KG1 (cell line): Measurements from ENCODE around the gene MCM10.
"Not testable (repeated sequence)": the region's sequence is repeated elsewhere in the genome, so short reads cannot be mapped to it uniquely, and the experiment has no call there.

Source experiments
- DNase-seq: peaks from one replicate; lab custom pipeline; 2025; lab: John Stamatoyannopoulos, UW

The MCM10 gene

DNA sequence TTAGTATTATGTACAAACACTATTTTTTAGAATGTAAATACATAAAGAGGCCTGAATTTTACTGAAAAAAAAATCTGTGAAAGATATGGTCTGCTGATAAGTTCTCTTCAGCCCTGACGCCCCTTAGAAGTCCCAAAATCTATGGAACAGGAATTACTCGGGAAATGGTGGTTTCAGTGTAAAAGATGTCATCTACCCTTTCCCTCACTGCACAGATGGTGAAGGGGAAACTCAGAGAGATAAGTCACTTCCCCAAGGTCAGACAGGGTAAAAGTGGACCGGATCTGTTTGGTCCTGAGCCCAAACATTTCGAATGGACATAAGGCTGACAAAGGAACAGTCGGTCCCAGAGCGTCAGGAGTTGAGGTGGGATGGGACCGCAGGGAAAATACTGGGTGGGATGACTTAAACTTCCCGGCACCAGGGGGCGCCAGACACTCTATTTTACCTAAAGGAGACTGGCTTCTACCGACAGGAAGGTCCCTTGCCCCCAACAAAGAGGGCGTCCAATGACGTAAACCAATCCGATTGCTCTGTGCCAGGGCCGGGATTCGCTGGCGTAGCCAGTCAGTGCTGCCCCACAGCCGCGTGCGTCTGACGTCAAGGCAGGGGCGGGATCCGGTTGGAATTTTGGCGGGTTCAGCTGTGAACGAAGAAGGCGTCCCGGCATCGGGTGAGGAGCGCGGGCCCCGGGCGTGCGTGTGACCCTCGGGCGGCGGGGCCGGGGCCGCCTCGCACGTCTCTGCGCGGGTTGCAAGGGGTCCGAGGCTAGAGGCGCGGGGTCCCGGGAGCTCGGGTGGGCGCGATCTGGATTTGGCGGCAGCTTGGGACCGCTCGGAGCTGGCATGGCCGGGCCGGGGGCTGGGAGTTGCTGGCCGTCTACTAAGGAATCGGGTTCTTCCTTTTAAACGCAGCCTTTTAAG, at the start of gene MCM10:
Gene MCM10 (plus strand): TSS at position 625 of the 923 bp plus-strand sequence. CDS start 2,645 bp downstream, outside the sequence.
- DNase-seq = peak; percentile 96

GRCh38 chr10:13113544-13113943, 47.8 kb upstream of the MCM10 start:
- DNase-seq = no peak

GRCh38 chr10:13115832-13116803, 45.2 kb upstream of the MCM10 start:
- no peak for DNase-seq

DNA sequence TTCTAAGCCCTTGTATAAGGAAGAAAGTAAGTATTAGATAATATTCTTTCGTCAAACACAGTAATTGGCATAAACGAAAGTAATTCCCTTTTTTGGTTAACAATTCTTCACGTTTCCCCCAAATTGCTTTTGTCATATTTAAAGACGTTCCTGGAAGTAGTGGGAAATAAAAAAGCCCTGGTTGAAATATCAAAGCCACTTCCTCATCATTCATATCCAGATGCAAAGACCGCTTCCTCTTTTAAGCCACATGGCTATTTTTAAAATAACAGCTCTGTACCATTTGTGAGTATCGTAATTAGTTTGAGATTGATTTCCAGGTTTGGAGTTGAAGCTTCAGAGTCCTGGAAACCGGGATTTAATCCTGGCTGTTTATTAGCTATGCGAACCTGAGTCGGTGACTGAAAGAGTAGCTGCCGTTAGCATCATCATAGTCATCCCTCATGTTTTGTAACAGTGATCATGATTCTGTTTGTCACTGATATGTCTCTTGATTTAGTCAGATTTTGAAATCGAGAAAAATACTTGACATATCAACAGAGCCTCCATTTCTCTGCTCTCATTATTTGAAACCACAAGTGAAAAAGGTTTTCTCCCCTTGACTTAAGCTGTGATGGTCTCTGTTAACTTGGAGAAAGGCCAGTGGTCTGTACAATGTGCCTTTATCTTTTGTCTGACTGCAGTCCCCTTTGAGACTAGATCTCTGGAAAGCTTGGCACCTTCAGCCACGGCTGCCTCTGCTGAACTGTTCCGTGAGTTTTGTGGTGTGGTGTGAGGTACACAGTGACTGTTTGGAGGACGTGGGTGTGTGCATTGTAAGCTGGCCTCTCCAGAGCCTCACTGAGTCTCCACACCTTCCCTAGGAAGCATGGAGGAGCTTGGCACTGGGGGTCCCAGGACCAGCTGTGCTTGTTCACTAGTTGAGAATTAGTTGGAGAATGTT, 43.2 kb upstream of the MCM10 start:
- peak; percentile 33 for DNase-seq

- DNase-seq = no peak
Observed at GRCh38 chr10:13118784-13119410, 42.5 kb upstream of the MCM10 start.

DNA sequence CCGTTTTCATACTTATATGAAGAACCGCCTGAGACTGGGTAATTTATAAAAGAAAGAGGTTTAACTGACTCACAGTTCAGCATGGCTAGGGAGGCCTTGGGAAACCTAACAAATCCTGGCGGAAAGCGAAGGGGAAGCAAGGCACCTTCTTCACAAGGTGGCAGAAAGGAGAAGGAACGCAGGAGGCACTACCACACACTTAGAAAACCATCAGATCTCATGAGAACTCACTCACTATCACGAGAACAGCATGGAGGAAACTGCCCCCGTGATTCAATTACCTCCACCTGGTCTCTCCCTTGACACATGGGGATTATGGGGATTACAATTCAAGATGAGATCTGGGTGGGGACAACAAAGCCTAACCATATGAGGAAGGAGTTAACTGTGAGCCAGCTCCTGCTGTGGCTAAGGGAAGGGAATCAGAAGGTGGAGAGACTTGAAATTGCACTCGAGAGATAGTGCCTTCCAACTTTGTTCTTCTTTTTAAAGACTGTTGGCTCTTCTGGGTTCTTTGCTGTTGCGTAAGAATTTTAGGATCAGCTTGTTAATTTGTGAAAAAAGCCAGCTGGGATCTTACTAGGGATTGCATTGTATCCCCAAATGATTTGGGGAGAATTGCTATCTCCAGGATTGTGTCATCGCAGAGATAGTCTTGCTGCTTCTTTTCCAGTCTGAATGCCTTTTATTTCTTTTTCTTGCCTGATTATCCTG, 40.4 kb upstream of the MCM10 start:
- no peak for DNase-seq

DNA sequence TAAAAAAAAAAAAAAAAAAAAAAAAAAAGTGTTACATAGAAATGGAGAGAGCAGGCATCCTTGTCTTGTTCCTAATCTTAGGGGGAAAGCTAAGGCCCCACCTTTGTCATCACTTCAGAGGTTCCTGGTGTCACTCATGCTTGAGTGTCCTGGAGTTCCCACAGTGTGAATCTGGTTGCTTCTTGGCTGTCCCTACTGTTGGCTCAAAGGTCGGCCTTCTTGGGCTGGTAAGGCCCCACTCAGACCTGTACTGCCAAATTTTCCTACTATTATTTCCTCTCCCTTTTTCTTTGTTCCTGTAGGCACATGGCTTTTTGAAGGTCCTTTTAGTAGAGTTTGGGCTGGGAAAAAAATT, 39.9 kb upstream of the MCM10 start:
- no peak for DNase-seq

DNA sequence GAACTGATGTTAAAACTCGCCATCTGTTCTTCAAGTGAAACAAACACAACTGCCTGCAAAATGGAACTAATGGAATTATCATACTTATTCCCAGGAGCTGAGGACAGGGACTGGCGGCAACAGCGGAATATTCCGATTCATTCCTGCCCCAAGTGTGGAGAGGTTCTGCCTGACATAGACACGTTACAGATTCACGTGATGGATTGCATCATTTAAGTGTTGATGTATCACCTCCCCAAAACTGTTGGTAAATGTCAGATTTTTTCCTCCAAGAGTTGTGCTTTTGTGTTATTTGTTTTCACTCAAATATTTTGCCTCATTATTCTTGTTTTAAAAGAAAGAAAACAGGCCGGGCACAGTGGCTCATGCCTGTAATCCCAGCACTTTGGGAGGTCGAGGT, 24.7 kb upstream of the MCM10 start:
- no peak for DNase-seq

- no peak for DNase-seq
Observed at GRCh38 chr10:13139150-13139549, 22.2 kb upstream of the MCM10 start.

GRCh38 chr10:13139676-13140075, 21.7 kb upstream of the MCM10 start:
- no peak for DNase-seq

GRCh38 chr10:13140627-13141190, 20.6 kb upstream of the MCM10 start:
- no peak for DNase-seq

GRCh38 chr10:13143766-13144165, 17.6 kb upstream of the MCM10 start:
- DNase-seq = no peak

DNA sequence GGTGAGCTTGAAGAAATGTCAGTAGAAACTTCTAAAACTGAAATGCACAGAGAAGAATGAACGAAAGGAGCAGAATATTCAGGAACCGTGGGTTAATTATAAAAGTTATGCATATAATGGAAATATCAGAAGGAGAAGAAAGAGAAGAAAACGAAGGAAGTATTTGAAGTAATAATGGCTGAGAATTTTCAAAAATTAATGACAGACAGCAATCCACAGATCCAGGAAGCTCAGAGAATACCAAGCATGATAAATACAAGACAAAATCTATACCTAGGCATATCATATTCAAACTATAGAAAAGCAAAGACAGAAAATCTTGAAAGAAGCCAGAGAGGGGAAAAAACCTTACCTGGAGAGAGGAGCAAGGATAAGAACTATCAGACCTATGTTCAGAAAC, 16.5 kb upstream of the MCM10 start:
- DNase-seq = no peak

GRCh38 chr10:13146379-13146778, 15.0 kb upstream of the MCM10 start:
- no peak for DNase-seq

DNA sequence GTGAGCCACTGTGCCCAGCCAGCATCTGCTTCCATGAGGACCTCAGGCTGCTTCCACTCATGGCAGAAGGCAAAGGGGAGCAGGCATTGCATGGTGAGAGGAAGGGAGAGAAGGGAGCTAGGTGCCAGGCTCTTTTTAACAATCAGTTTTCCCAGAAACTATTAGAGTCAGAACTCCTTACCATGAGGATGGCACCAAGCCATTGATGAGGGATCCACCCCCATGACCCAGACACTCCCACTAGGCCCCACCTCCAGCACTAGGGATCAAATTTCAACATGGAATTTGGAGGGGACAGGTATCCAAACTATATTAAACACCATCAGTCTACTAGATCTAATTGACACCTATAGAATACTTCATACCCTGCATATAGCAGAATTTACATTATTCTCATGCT, 14.2 kb upstream of the MCM10 start:
- no peak for DNase-seq

- no peak for DNase-seq
Observed at GRCh38 chr10:13152296-13152695, 9.1 kb upstream of the MCM10 start.

DNA sequence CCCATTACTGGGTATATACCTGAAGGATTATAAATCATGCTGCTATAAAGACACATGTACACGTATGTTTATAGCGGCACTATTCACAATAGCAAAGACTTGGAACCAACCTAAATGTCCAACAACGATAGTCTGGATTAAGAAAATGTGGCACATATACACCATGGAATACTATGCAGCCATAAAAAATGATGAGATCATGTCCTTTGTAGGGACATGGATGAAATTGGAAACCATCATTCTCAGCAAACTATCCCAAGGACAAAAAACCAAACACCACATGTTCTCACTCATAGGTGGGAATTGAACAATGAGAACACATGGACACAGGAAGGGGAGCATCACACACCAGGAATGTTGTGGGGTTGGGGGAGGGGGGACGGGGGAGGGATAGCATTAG, 5.5 kb upstream of the MCM10 start:
- not testable (repeated sequence) for DNase-seq

- DNase-seq = no peak
Observed at GRCh38 chr10:13158401-13158800, 3.0 kb upstream of the MCM10 start.

DNA sequence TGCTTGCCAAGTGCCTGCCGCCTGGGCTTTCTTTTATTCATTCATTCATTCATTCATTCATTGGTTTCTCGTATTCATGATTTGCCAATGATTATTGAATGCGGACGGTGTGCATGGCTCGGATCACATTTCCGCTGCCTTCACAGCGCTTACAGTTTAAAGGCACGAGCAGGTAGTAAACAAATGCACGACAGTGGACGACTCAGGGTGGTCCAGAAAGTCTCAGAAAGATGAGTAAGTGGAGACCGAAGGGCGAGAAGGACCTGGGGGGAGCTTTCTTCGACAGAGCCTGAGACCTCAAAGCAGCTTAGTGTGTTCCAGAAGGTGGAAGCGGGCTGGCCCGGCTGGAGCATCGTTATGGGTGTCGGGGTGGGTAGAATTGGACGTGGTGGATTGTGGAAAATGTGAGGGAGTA, 506 bp downstream of the MCM10 start:
- DNase-seq = no peak

GRCh38 chr10:13163859-13164258, 2.5 kb downstream of the MCM10 start:
- no peak for DNase-seq
